H1 (cell line): Measurements from ENCODE around the gene GPR85. TPM values are rescaled to one million over a fixed set of nuclear protein-coding genes. Genes with fewer than 3 reads are reported as not detected.

ENCODE experiments used
- ASH2L ChIP-seq: fragments of 200-600, 300-600 bp; sonication (generic); IDR thresholded peaks from one replicate; pipeline ENCODE4 v1.7.1; 2017; ENCODE audit warnings: low read length
- EP300 ChIP-seq, 2 experiments: IDR thresholded peaks; 1 replicate in 1 of 2; 2 replicates in 1 of 2; pipeline ENCODE4 v1.6.1; 2011 to 2012; ENCODE audit warnings: low read depth in 2 of 2, low read length in 2 of 2, mild to moderate bottlenecking in 2 of 2, borderline replicate concordance in 1 of 2, inconsistent platforms in 1 of 2, moderate library complexity in 1 of 2
- NRF1 ChIP-seq: IDR thresholded peaks from 2 replicates; pipeline ENCODE4 v1.6.1; 2011; ENCODE audit warnings: mild to moderate bottlenecking, low read depth, low read length, improper control_type of control experiment
- SP4 ChIP-seq: IDR thresholded peaks from 2 replicates; pipeline ENCODE4 v1.6.1; 2012; ENCODE audit warnings: low read length, inconsistent platforms
- polyA plus RNA-seq, 7 experiments: library from polyadenylated mRNA; depleted of rRNA in 3 of 7; stranded (reverse) in 5 of 7; unstranded in 2 of 7; fragments of >200 nt in 5 of 7; fragments of 200-250 nt in 2 of 7; gene quantifications; 1 replicate in 5 of 7; 2 replicates in 1 of 7; 4 replicates in 1 of 7; pipeline versions ENCODE4 v1.2.1 to v1.2.3, GENCODE V29; 2011 to 2013; ENCODE audit warnings: missing spikeins in 2 of 7, mixed read lengths in 2 of 7
- total RNA-seq: library from RNA; stranded (reverse); fragmentation: NEBNext Ultra II Directional; extraction: Animal tissue kit (Norgen Biotek cat#: 25700); gene quantifications from 2 replicates; pipeline ENCODE4 v1.2.1, GENCODE V29; 2021

Gene GPR85
- total and polyA plus RNA-seq, 2 of the 8 experiments (the other 6 are each of a cell fraction or from before 2014, with no cell fraction given), result 0.11 to 0.20 TPM

DNA sequence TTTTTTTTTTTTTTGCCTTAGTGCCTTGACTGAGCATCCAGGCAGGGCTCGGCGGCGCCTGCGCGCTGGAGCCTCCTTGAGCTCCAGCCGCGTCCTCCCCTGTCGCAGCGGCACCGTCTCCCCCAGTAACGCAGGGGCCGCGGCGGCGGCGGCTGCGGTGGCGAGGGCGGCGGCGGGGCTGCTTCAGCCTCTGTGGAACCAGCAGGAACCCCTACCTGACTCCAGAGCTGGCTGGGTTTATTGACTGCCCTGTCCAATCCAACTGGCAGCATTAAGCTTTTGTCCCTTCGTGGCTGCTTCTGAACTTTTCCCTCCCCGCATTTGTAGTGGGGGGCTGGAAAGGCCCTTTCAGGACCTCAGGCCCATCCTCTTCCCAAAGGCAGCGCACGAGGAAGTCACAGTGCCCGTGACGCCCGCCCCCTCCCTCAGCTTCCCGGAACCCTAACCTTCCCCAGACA, at the start of gene GPR85 (continued):
- no peak for TF ChIP-seq SP4
- TF ChIP-seq NRF1, result peak; percentile 45
- peak; percentile 48 for TF ChIP-seq ASH2L
- TF ChIP-seq EP300 (IDR thresholded peaks at IDR 0.05; ENCODE audit: borderline replicate concordance in 1 of 2, low read depth in 2 of 2, low read length in 2 of 2), result peak in 1 of 2 experiments; percentile 37; a peak in 1 of 3 replicates
